SKM-1 (cell line): Measurements from ENCODE around the gene ABI3.
A peak's percentile ranks its signal among the peaks of the same experiment; 100 is the strongest.

Experiments used
- DNase-seq: peaks from one replicate; lab custom pipeline; 2025; ENCODE audit not compliant: unreplicated experiment; lab: John Stamatoyannopoulos, UW

ABI3 gene

GRCh38 chr17:49224198-49224996, 13.9 kb downstream of the ABI3 start:
- DNase-seq: no peak

GRCh38 chr17:49224997-49225337, 14.5 kb downstream of the ABI3 start:
- DNase-seq: no peak

GRCh38 chr17:49225554-49226236, 15.2 kb downstream of the ABI3 start:
- no peak for DNase-seq

GRCh38 chr17:49226771-49227435, 16.4 kb downstream of the ABI3 start:
- no peak for DNase-seq

GRCh38 chr17:49227436-49228261, 17.1 kb downstream of the ABI3 start:
- peak; percentile 50 for DNase-seq

- DNase-seq: no peak
Observed at GRCh38 chr17:49229076-49229804, 18.7 kb downstream of the ABI3 start.

- no peak for DNase-seq
Observed at GRCh38 chr17:49229805-49230600, 19.5 kb downstream of the ABI3 start.

GRCh38 chr17:49230636-49231562, 20.4 kb downstream of the ABI3 start, which contains the start of gene PHOSPHO1:
PHOSPHO1 (minus strand) TSS chr17:49230787; CDS start chr17:49226691, 4,096 bp downstream.
- DNase-seq: peak; percentile 46

- DNase-seq: no peak
Observed at GRCh38 chr17:49231563-49231894, 21.0 kb downstream of the ABI3 start.

- no peak for DNase-seq
Observed at GRCh38 chr17:49234509-49235080, 24.1 kb downstream of the ABI3 start.

GRCh38 chr17:49235896-49236295, 25.4 kb downstream of the ABI3 start:
- no peak for DNase-seq

- no peak for DNase-seq
Observed at GRCh38 chr17:49239963-49240362, 29.5 kb downstream of the ABI3 start.

GRCh38 chr17:49240619-49241018, 30.1 kb downstream of the ABI3 start:
- no peak for DNase-seq

- no peak for DNase-seq
Observed at GRCh38 chr17:49241040-49241439, 30.5 kb downstream of the ABI3 start.

- DNase-seq: no peak
Observed at GRCh38 chr17:49241692-49242397, 31.3 kb downstream of the ABI3 start.

GRCh38 chr17:49242813-49243212, 32.3 kb downstream of the ABI3 start:
- DNase-seq: no peak

GRCh38 chr17:49244839-49245238, 34.3 kb downstream of the ABI3 start:
- DNase-seq: no peak

GRCh38 chr17:49247944-49248343, 37.4 kb downstream of the ABI3 start:
- DNase-seq: no peak
